Lung (tissue), 12 donors: ENCODE measurements around the gene AGRP. TPM values are rescaled to one million over a fixed set of nuclear protein-coding genes. Genes with fewer than 3 reads are reported as not detected.
"Not testable (repeated sequence)": the region's sequence is repeated elsewhere in the genome, so short reads cannot be mapped to it uniquely, and the experiment has no call there.

Source experiments
- ATAC-seq: fragments of 200-7000 bp; cut with Tn5 transposase; one replicate; pipeline ENCODE4 v1.9.1; 2020; ENCODE audit warnings: moderate number of reproducible peaks; ENCODE audit not compliant: insufficient read depth, low FRiP score
- DNase-seq, 3 donors: peaks; one replicate each; pipeline ENCODE4 v3.0.0-alpha.2; 2013 to 2017
- H3K27ac ChIP-seq, 2 donors: one replicate each; pipeline ENCODE4 v1.5.1; 2013; ENCODE audit warnings: mild to moderate bottlenecking in 2 of 2, moderate library complexity in 2 of 2, control low read depth in 1 of 2, inconsistent platforms in 1 of 2, low read depth in 1 of 2, low read length in 1 of 2
- H3K27me3 ChIP-seq, 3 donors: one replicate each; pipeline ENCODE4 v1.5.1; 2013; ENCODE audit warnings: low read length in 2 of 3; ENCODE audit not compliant: control insufficient read depth in 3 of 3, insufficient read depth in 3 of 3
- H3K36me3 ChIP-seq, 4 donors: one replicate each; pipeline ENCODE4 v1.5.1; 2013; ENCODE audit warnings: low read length in 4 of 4, mild to moderate bottlenecking in 1 of 4, moderate library complexity in 1 of 4; ENCODE audit not compliant: control insufficient read depth in 4 of 4, insufficient read depth in 4 of 4
- H3K4me1 ChIP-seq, 5 donors: one replicate each; pipeline ENCODE4 v1.5.1; 2013; ENCODE audit warnings: low read length in 5 of 5, mild to moderate bottlenecking in 2 of 5, moderate library complexity in 1 of 5; ENCODE audit not compliant: control insufficient read depth in 5 of 5, insufficient read depth in 5 of 5
- H3K4me3 ChIP-seq: one replicate; pipeline ENCODE4 v1.5.1; 2013; ENCODE audit warnings: mild to moderate bottlenecking, control low read depth, moderate library complexity
- H3K9ac ChIP-seq, 2 donors: one replicate each; pipeline ENCODE4 v1.5.1; 2013; ENCODE audit warnings: low read length in 2 of 2, control low read depth in 1 of 2; ENCODE audit not compliant: insufficient read depth in 1 of 2
- H3K9me3 ChIP-seq, 4 donors: one replicate each; pipeline ENCODE4 v1.5.1; 2013; ENCODE audit warnings: low read length in 3 of 4, mild to moderate bottlenecking in 1 of 4, moderate library complexity in 1 of 4; ENCODE audit not compliant: control insufficient read depth in 4 of 4, insufficient read depth in 3 of 4
- CTCF ChIP-seq: IDR thresholded peaks from 2 replicates; pipeline ENCODE4 v1.5.1; 2012; ENCODE audit warnings: mild to moderate bottlenecking; ENCODE audit errors: control extremely low read depth, extremely low read depth
- WGBS, 2 donors: extraction: QIAGEN DNeasy Blood & Tissue Kit; methylation state at CpG; one replicate each; pipeline ENCODE4 v1.1.7; 2013; 5-methylcytosine and 5-hydroxymethylcytosine counted together
- polyA plus RNA-seq, 2 donors: library from polyadenylated mRNA; stranded (reverse); fragments of 200-250 nt; gene quantifications; one replicate each; pipeline ENCODE4 v1.2.1, GENCODE V29; 2013
- total RNA-seq, 2 donors: library from RNA; depleted of rRNA in 1 of 2; stranded (reverse); fragments of >200 nt in 1 of 2; gene quantifications; one replicate each; pipeline ENCODE4 v1.2.1, GENCODE V29; 2014 to 2021
- donor health status: control.
- donor health status: control.
- donor health status: Bipolar disorder and iron deficiency.
- donor health status: healthy.
- donor health status: DM: yes; HTN: yes; CAD: no.

Gene AGRP
- total and polyA plus RNA-seq, 4 donors = 0.97 to 8.3 (median 1.4) TPM; not detected in 1

DNA sequence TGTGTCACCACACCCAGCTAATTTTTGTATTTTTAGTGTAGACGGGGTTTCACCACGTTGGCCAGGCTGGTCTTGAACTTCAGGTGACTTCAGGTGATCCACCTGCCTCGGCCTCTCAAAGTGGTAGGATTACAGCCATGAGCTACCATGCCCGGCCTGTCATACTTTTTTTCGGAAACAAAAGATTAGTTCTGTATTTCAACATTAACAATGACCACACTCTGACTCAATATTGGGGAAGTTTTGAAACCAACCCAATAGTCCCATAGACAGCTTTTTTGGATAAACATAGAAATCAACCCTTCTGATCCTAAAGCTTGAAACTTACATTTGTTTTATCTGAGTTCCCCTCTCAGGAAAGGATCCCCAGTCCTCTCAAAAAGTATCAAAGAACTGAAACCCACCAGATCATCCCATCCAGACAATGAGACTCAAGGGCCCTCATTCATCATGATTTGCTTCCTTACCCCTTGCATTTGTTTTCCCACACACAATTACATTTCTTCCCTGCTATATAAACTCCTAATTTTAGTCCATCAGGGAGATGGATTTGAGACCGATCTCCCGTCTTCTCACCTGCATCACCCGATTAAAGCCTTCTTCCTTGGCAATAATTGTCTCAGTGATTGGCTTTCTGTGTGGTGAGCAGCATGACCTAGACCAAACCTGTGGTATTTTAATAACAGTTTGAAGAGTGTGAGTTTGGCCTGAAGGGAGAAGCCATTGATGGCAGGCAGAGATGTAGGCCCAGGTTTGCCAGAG, 7.2 kb upstream of the AGRP start:
- H3K9me3 ChIP-seq = no peaks in the 10 kb centered on the region
- WGBS, 2 donors = 59 to 84% methylated on average over 8 of the region's 8 CpGs
- H3K9ac ChIP-seq = no peak overlapping the region
- no peak overlapping the region for H3K4me3 ChIP-seq
- DNase-seq (no peak), ATAC-seq (no peak)
- H3K36me3 ChIP-seq = no peaks in the 10 kb centered on the region
- no peaks in the 10 kb centered on the region for H3K27me3 ChIP-seq
- peak overlapping the region in 1 of 2 donors; percentile 26 for H3K27ac ChIP-seq
- peaks cover 0 to 1% (median 0%) of the 10 kb centered on the region in 5 donors for H3K4me1 ChIP-seq
- no peak for TF ChIP-seq CTCF

DNA sequence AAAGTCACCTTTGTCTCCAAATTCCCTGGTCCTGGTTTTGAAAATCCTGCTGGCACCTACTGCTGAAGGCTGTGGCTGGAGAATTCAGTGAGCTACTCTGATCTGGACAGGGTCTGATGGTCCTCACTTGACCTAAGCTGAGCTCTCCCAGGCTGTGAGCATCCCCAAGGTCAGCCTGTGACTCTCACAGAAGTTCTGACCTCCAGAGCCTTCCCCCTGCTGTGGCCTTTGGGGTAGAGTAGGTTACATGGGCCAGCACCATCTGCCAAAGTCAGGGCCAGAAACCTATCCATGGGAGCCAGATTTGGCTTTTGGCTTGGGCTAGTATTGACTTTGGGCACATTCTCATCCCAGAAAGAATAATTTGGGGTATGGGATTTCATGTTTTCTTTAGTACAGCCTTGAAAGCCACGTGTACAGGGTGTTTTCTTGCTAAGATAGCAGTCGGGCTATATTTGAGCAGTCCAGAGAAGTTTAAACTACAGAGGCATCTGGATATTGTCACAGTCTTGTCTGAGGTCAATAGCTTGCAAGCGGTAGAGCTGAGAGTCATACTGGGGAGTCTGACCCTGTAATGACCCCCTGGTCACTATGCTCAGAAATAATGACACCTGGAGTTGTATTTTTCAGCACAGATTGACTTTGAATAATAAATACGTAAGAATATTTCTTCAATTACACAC, 6.2 kb upstream of the AGRP start:
- ATAC-seq (no peak), DNase-seq (no peak)
- Histone ChIP-seq H3K9me3 (no peaks in the 10 kb centered on the region), H3K4me3 (no peak overlapping the region), H3K27me3 (no peaks in the 10 kb centered on the region), H3K4me1 (peaks cover 0 to 1% (median 0%) of the 10 kb centered on the region in 5 donors), H3K27ac (peak overlapping the region in 1 of 2 donors; percentile 76), H3K36me3 (peaks cover 0 to 2% (median 0%) of the 10 kb centered on the region in 4 donors), H3K9ac (no peak overlapping the region)
- 66 to 67% methylated on average over 4 of the region's 4 CpGs for WGBS, 2 donors
- no peak for TF ChIP-seq CTCF

DNA sequence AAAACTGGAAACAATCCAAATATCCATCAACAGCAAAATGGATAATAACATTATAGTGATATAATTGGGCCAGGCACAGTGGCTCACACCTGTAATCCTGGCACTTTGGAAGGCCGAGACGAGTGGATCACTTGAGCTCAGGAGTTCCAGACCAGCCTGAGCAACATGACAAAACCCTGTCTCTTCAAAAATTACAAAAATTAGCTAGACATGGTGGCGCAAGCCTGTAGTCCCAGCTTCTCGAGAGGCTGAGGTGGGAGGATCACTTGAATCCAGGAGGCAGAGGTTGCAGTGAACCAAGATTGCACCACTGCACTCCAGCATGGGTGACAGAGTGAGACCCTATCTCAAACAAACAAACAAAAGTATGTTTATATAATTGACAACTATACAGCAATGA, 4.2 kb upstream of the AGRP start:
- not testable (repeated sequence) for H3K4me3 ChIP-seq, H3K4me1 ChIP-seq, DNase-seq, H3K27me3 ChIP-seq, H3K27ac ChIP-seq, H3K36me3 ChIP-seq, H3K9ac ChIP-seq, ATAC-seq, H3K9me3 ChIP-seq
- 67 to 77% methylated on average over 4 of the region's 4 CpGs for WGBS, 2 donors

DNA sequence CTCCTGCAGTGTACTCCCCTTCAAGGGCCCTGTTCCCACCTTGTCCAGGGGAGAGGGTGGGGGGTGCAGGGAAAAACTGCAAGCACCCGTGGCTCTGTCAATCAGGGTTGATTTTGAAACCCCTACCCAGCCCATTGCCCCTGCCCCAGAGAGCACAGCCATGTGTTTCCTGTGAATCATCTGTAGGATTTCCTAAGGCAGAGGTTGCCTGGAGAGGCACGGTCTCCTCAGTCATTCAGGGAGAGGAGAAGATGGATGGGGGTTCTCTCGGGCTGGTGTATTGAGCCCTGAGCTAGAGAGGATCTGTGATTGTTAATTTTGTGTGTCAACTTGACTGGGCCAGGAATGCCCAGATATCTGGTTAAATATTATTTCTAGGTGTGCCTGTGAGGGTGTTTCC, 3.5 kb upstream of the AGRP start:
- no peaks in the 10 kb centered on the region for H3K27me3 ChIP-seq
- no peak for TF ChIP-seq CTCF
- H3K36me3 ChIP-seq = peaks cover 0 to 2% (median 0%) of the 10 kb centered on the region in 4 donors
- no peak overlapping the region for H3K9ac ChIP-seq
- DNase-seq (no peak), ATAC-seq (peak; percentile 29)
- H3K4me1 ChIP-seq = peaks cover 0 to 12% (median 2%) of the 10 kb centered on the region in 5 donors
- H3K4me3 ChIP-seq = no peak overlapping the region
- WGBS, 2 donors = 20 to 58% methylated on average over 3 of the region's 3 CpGs
- H3K27ac ChIP-seq = peak overlapping the region in 1 of 2 donors; percentile 21
- H3K9me3 ChIP-seq = no peaks in the 10 kb centered on the region
